Breast epithelium (tissue), 3 donors: ENCODE measurements around the gene NEGR1.

Experiments
- POLR2A ChIP-seq: fragments of 450-650 bp; IDR thresholded peaks from one replicate; pipeline ENCODE4 v1.6.1; 2016; ENCODE audit warnings: antibody characterized with exemption, mild to moderate bottlenecking, moderate library complexity
- POLR2AphosphoS5 ChIP-seq, 3 donors: sonication (generic); formaldehyde crosslinking; IDR thresholded peaks; one replicate each; pipeline ENCODE4 v1.6.1; 2017; ENCODE audit warnings: antibody characterized with exemption in 3 of 3
- TF ChIP-seq, protein P1 (sequence below), 3 donors: fragments of 450-650 bp; IDR thresholded peaks; one replicate each; pipeline ENCODE4 v1.5.1; 2016 to 2017; ENCODE audit warnings: antibody characterized with exemption in 3 of 3, mild to moderate bottlenecking in 3 of 3, moderate library complexity in 3 of 3

DNA sequence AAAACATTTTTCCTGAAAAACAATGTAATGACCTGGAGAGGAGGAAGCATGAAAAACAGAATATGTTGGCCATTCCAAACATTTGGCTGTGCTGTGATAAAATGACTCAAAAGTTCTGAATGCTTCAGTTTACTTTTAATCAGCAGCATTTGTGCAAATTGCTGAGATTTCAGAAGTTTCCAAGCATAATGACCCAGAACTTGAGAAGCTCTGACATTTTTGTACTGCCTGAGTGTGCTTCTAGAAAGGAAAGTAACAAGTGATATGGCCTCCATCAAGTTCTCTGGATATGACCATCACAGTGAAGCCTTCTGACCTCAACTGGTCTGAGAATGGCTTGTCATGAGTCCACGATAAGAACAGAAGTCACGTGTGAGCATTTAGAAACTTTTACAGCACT, 918.1 kb downstream of the NEGR1 start:
- TF ChIP-seq, protein P1, sequence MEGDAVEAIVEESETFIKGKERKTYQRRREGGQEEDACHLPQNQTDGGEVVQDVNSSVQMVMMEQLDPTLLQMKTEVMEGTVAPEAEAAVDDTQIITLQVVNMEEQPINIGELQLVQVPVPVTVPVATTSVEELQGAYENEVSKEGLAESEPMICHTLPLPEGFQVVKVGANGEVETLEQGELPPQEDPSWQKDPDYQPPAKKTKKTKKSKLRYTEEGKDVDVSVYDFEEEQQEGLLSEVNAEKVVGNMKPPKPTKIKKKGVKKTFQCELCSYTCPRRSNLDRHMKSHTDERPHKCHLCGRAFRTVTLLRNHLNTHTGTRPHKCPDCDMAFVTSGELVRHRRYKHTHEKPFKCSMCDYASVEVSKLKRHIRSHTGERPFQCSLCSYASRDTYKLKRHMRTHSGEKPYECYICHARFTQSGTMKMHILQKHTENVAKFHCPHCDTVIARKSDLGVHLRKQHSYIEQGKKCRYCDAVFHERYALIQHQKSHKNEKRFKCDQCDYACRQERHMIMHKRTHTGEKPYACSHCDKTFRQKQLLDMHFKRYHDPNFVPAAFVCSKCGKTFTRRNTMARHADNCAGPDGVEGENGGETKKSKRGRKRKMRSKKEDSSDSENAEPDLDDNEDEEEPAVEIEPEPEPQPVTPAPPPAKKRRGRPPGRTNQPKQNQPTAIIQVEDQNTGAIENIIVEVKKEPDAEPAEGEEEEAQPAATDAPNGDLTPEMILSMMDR (IDR thresholded peaks at IDR 0.05), result no peak
- TF ChIP-seq POLR2AphosphoS5 (IDR thresholded peaks at IDR 0.05), result no peak
- no peak for TF ChIP-seq POLR2A
